GM18526 (cell line): ENCODE measurements around the gene MEAK7.

Experiments
- POLR2A ChIP-seq: IDR thresholded peaks from 3 replicates; pipeline ENCODE4 v1.6.1; 2011; ENCODE audit not compliant: insufficient read length; ENCODE audit errors: extremely low read depth

The MEAK7 gene

GRCh38 chr16:84477661-84478060 is 26.8 kb downstream of the MEAK7 start:
- TF ChIP-seq POLR2A = no peak

GRCh38 chr16:84476401-84476800 is 28.1 kb downstream of the MEAK7 start:
- no peak for TF ChIP-seq POLR2A

DNA sequence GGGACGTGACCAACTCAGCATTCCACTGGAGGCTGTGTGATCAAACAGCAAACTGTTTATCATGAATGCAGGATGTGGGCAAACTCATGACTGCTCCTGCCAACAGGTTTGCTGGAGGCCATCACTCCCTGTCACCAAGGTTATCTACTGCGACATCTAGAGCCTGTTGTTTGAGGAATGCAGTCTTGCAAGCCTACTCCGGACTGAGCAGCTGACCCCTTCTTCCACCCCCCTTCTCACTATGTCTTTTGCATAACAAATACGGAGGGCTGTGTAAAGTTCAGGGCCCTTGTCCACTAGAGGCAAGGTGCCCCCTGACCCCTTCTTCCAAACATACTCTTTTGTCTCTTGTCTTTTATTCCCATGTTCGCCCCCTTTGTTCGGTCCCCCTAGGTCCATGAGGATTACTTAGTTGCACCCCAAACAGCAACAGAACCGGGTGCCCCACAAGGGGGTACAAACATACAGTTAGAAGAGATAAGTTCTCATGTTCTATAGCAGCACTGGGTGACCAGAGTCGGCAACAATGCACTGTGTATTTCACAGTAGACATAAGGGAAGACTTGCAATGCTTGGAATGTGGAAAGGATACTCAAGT is 28.7 kb downstream of the MEAK7 start:
- TF ChIP-seq POLR2A = no peak

- TF ChIP-seq POLR2A = no peak
Measured at GRCh38 chr16:84471966-84472365, 32.5 kb downstream of the MEAK7 start.

DNA sequence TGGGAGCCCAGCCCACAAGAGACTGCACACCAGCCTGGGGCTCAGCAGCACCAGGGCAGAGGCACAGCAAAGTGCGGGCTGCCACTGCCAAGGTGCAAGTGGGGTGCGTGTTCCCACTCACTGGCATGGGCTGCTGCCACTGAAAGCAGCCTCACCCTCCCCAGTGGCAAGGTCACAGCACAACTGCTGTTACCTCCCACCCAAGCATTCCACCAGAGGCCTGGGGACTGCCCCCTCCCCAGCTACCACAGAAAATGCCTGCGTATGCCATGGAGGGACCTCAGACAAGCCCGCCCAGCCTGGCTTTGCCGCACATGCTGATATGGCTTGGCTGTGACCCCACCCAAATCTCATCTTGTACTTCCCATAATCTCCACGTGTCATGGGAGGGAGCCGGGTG is 33.1 kb downstream of the MEAK7 start:
- no peak for TF ChIP-seq POLR2A

GRCh38 chr16:84467709-84468108 is 36.8 kb downstream of the MEAK7 start:
- no peak for TF ChIP-seq POLR2A

DNA sequence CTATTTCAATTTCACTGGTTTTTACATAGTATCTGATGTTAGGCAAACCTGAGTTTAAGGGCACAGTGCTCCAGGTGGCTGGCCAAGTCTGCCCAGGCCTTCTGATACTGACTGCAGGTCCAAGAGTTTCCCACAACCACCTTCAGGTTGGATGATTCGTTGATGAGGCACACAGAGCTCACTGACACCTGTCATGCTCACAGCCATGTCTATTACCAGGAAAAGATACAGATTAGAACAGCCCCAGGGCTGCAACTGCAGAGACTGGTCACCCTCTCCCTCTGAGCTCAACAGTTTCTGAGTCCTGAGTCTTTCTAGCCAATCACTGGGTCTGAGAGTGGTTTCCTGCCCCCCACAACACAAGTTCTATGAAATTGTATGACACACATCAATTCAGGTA is 37.2 kb downstream of the MEAK7 start:
- TF ChIP-seq POLR2A = no peak

DNA sequence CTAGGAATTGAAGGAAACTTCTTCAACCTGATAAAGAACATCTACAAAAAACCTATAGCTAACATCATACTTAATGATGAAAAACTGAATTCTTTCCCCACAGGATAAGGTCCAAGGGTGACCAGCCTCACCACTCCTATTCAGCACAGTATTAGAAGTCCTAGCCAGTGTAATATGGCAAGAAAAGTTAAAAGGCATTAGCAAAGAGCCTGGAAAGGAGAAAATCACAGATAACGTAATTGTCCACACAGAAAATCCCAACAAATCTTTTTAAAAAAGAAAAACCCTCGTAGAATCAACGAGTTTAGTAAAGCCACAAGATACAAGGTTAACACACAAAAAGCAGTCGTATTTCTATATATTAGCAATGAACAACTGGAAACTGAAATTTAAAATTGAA is 37.8 kb downstream of the MEAK7 start:
- no peak for TF ChIP-seq POLR2A

- no peak for TF ChIP-seq POLR2A
Measured at GRCh38 chr16:84465154-84465553, 39.3 kb downstream of the MEAK7 start.

GRCh38 chr16:84464116-84464515 is 40.3 kb downstream of the MEAK7 start:
- TF ChIP-seq POLR2A = no peak

GRCh38 chr16:84463221-84463620 is 41.2 kb downstream of the MEAK7 start:
- TF ChIP-seq POLR2A = no peak

- TF ChIP-seq POLR2A = no peak
Measured at GRCh38 chr16:84462296-84463210, 41.9 kb downstream of the MEAK7 start.

- no peak for TF ChIP-seq POLR2A
Measured at GRCh38 chr16:84461413-84462295, 42.8 kb downstream of the MEAK7 start.

- no peak for TF ChIP-seq POLR2A
Measured at GRCh38 chr16:84461029-84461412, 43.4 kb downstream of the MEAK7 start.

GRCh38 chr16:84460406-84461028 is 43.9 kb downstream of the MEAK7 start:
- no peak for TF ChIP-seq POLR2A

- TF ChIP-seq POLR2A = no peak
Measured at GRCh38 chr16:84459941-84460405, 44.5 kb downstream of the MEAK7 start.

DNA sequence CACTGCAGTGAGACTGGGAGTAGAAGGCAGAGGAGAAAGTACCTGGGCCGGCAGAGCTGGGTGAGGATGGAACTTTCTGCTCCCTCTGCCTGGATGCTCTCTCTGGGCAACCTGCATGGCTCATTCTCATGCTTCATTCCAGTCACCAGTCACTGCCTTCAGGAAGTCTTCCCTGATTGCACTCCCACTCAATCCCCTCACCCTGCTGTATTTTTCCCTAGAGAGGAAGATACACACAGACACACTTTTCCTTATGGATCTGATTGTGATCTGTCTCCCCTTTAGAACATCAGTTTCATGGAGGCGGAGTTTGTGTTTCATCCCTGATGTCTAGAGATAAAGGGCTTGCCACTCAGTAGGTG is 44.9 kb downstream of the MEAK7 start:
- TF ChIP-seq POLR2A = no peak
